Activated naive CD4-positive, alpha-beta T cell treated with Interleukin-2 at 50 U/mL for 16 hours (primary cell): ENCODE measurements around the gene S100Z.

Experiments used
- DNase-seq: peaks from one replicate; pipeline ENCODE4 v3.0.0-alpha.2; 2020

S100Z gene

GRCh38 chr5:76953551-76954382, 104.0 kb downstream of the S100Z start:
- no peak for DNase-seq

- no peak for DNase-seq
Observed at GRCh38 chr5:76954383-76954763, 104.6 kb downstream of the S100Z start.

- no peak for DNase-seq
Observed at GRCh38 chr5:76956033-76956432, 106.2 kb downstream of the S100Z start.

- DNase-seq: no peak
Observed at GRCh38 chr5:76958991-76959767, 109.4 kb downstream of the S100Z start.

- no peak for DNase-seq
Observed at GRCh38 chr5:76960004-76960625, 110.3 kb downstream of the S100Z start.

- DNase-seq: no peak
Observed at GRCh38 chr5:76964060-76964459, 114.2 kb downstream of the S100Z start.
